HG03280 (cell line): ENCODE measurements around the gene IPO8.
A peak's percentile ranks its signal among the peaks of the same experiment; 100 is the strongest.
"Not testable (repeated sequence)": the region's sequence is repeated elsewhere in the genome, so short reads cannot be mapped to it uniquely, and the experiment has no call there.

Experiments
- ATAC-seq: cut with Tn5 transposase; IDR thresholded peaks from one replicate; pipeline ENCODE4 v1.9.1; 2021; ENCODE audit warnings: mild to moderate bottlenecking, moderate library complexity; ENCODE audit not compliant: unreplicated experiment

The IPO8 gene

DNA sequence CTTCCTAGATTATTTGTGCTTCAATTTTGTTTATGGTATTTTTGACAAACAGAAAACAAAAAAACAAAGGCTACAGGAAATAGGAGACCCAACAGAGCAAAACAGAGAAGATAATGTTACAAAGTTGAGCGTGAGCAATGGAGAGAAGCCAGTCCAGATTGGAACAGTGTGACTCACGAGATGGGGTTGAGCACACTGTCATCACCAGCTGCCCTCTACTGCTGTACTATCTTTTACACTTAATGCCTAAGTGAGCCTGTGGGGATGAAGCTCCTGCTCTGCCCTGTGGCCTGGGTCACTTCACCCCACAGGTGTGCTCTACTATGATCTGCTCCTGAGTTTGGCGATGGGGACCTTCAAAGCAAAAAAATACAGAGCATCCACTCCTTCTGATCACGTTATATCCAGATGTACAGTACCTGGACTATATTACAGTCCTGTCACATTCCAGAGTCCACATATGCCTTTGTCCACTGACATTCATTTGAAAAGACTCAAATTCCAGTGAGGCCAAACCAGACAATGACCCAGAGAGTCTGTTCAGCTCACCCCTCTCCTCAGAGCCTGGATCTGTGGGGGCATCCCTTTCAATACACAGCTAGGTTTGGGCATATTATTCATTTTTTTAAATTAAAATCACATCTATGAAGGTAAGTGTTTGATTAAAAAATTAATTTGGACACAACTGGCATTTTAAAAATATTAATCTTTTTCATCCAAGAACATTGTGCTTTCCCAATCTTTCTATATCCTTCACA lies 4.4 kb downstream of the IPO8 start:
- no peak for ATAC-seq

GRCh38 chr12:30687265-30687986 lies 8.2 kb downstream of the IPO8 start:
- no peak for ATAC-seq

DNA sequence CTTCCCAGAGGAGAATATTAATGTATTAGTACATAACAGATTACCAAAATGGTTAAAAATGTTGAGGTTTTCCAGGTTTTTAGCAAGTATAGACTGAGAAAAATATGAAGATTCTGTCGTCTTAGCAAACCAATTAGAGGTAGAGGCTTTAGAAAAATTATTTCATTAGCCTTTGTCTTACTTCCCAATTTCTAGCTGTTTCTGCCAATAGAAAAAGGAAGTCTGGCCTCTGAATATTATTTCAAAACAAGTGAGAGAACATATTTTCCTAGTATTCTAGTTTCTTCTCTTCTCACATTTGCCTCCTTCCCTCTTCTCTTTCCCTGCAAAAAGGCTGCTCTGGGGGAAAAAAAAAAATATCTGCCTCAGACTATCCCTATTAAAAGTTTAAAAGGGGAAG lies 16.4 kb downstream of the IPO8 start:
- no peak for ATAC-seq

- ATAC-seq, result no peak
These were observed 17.4 kb downstream of the IPO8 start for GRCh38 chr12:30678221-30678620.

- no peak for ATAC-seq
These were observed 34.5 kb downstream of the IPO8 start for GRCh38 chr12:30661210-30661609.

- no peak for ATAC-seq
These were observed 43.5 kb downstream of the IPO8 start for GRCh38 chr12:30652034-30652696.

GRCh38 chr12:30646821-30647220 lies 48.8 kb downstream of the IPO8 start:
- ATAC-seq, result no peak

GRCh38 chr12:30643366-30643765 lies 52.3 kb downstream of the IPO8 start:
- ATAC-seq, result no peak

DNA sequence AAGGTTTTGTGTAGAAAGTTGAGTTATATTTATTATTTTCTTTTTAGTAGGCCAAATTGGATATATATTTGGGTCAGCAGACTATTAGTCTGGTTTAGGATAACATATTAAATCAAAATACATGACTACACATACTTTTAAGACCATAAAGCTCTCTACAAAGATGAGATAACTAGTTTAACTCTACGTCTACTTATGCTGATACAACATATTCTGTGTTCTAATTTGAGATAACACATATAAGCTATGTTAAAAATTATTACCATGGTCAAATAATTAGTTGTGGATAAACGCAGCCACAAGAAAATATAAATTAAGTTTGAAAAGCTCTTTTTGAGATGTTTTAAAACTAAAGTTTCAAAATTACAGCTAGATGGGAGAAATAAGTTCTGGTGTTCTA lies 55.3 kb downstream of the IPO8 start:
- ATAC-seq, result no peak

DNA sequence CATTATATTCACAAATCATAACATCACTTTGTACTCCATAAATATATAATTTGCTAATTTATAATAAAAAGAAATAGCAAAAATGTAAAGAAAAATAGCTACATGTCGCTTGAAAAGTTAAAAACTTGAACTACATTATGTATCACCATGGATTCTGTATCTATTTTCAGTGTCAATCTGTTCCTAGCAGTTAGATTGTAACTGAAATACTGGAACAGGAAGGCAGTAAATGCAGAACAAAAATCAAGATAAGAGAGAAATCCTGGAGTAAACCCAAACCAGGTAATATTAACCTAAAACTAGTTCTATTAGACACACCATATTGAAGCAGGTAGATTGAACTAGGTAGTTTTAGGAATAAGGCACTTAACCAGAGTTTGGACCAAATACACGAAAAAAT lies 60.3 kb downstream of the IPO8 start:
- ATAC-seq, result no peak

- no peak for ATAC-seq
These were observed 63.9 kb downstream of the IPO8 start for GRCh38 chr12:30631740-30632139.

DNA sequence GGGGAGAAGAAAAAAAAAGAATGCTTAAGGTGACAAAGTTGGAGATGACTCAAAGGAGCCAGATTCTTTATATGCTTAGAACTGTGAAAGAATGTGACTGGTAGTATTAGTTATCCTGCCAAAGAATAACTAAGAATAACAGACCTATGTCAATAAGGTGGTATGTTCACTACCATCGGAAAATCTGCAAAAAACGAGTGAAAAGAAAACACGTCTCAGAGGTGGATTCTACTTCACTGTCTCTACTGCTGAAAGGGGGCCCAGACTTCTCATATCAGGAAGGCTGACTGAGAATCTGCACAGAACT lies 64.7 kb downstream of the IPO8 start:
- no peak for ATAC-seq

DNA sequence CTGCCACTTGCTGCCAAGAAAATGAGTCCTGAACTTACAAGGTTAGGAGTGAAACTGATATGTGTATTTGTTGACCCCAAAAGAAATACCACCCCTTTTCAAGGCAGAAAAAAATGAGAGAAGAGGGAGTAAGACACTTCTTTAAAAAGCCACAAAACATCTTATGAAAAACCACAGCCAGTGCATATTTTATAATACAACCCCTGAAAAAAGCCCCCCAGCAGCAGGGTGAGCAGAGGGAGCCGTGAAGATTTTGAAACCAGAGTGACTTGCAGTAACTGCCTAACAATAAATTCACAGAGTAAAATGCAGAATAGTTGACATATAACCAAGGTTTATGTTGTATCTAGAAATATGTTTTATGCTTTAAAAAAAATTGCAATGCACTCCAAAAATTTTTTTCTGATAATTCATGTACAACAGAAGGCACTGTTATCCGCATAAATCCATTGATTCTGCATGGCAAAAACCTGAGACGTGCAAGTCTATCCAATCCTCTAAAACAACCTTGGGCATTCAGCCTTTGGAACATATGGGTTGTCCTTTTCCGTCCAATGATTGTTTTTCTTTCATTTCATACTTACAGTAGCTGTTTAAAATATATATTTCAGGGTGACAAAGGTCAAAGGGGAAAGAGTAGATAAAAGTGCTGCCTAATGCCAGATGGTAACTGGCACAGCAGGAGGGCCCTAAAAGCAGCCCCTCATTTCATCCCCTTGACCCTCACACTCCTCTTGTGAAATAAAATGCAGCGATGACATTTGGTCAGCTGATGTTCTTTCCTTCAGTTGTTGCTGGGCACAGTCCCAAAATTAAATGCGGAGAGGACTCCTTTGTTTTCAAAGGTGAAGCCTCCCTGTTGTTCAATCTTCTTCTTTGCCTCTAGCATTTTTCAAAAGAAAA lies 65.3 kb downstream of the IPO8 start:
- ATAC-seq, result no peak

DNA sequence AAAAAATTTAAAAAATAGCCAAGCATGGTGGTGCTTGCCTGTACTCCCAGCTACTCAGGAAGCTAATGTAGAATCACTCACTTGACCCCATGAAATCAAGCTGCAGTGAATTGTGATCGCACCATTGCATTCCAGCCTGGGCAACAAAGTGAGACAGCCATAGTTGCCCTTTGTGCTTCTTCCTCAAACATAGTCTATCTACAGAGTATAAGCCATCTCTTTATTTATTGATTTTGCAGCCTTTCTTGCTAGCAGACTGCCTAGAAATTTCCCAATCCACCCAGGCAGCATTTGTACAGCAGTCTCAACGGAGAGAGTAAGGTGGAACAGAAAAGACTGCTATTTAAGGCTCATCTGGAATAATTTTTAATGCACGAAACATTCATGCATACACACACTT lies 68.8 kb downstream of the IPO8 start:
- no peak for ATAC-seq

GRCh38 chr12:30624009-30624408 lies 71.7 kb downstream of the IPO8 start:
- no peak for ATAC-seq

DNA sequence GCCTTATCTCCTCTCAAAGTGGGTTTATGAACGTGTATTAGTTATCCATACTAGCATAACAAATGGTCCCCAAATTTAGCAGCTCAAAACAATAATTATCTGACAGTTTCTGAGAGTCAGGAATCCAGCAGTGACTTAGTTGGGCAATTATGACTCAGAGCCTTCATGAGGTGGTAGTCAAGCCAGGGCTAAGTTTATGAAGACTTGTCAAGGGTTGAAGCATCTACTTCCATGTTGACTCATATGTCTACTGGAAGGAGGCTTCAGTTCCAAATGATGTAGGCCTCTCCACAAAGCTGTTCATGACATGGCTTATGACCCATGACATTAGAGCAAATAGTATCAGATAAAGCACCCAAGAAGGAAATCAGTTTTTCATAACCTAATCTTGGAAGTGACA lies 73.2 kb downstream of the IPO8 start:
- peak; percentile 60 for ATAC-seq

GRCh38 chr12:30621663-30622241 lies 73.9 kb downstream of the IPO8 start:
- ATAC-seq, result not testable (repeated sequence)

- ATAC-seq, result no peak
These were observed 78.2 kb downstream of the IPO8 start for GRCh38 chr12:30617346-30618016.

GRCh38 chr12:30614031-30614430 lies 81.6 kb downstream of the IPO8 start:
- no peak for ATAC-seq

- ATAC-seq, result no peak
These were observed 82.4 kb downstream of the IPO8 start for GRCh38 chr12:30613119-30613830.
